Measurements from ENCODE around the gene LGALS9.
"Not testable (repeated sequence)": the region's sequence is repeated elsewhere in the genome, so short reads cannot be mapped to it uniquely, and the experiment has no call there.

The LGALS9 gene

DNA sequence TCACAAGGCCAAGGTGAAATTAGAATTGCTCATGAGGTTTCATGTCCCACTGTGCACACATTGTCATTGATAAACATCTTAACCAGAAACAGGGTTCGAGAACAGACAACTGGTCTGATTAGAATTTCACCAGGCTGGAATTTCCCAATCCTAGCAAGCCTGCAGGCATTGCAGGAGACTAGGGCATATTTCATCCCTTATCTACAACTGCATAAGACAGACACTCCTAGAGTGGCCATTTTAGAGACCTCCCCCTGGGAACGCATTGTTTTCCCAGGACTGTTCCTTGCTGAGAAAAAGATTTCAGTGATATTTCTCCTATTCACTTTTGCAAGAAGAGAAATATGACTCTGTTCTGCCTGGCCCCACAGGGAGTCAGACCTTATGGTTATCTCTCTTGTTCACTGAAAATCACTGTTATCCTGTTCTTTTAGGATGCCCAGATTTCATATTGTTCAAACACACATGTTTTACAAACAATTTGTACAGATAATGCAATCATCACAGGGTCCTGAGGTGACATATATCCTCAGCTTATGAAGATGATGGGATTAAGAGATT lies 64.3 kb downstream of the LGALS9 start:
- WGBS (ENCODE audit: insufficient coverage) = 100% methylated on average over 1 of the region's 2 CpGs
- H3K36me3 ChIP-seq (ENCODE audit: control insufficient read depth in 4 of 4, insufficient read depth in 4 of 4, low read length in 3 of 4); H3K27ac ChIP-seq (ENCODE audit: insufficient read depth in 1 of 2, low read depth in 1 of 2, low read length in 2 of 2, poor library complexity in 1 of 2, severe bottlenecking in 2 of 2); H3K27me3 ChIP-seq (replicated peaks in 2 of 5; ENCODE audit: control insufficient read depth in 4 of 5, insufficient read depth in 5 of 5, low read length in 4 of 5); POLR2A ChIA-PET; H3K4me1 ChIP-seq (ENCODE audit: control extremely low read depth in 1 of 4, control insufficient read depth in 4 of 4, insufficient read depth in 4 of 4, low read length in 3 of 4); H3K4me3 ChIP-seq (ENCODE audit: control insufficient read depth in 1 of 7, extremely low read depth in 1 of 7, insufficient read depth in 4 of 7, low read depth in 2 of 7, low read length in 6 of 7); CTCF ChIA-PET: not testable (repeated sequence)
- peaks cover 0 to 29% (median 14%) of the 10 kb centered on the region in 5 experiments for H3K9me3 ChIP-seq (ENCODE audit: control extremely low read depth in 1 of 5, control insufficient read depth in 4 of 5, insufficient read depth in 2 of 5, low read depth in 1 of 5, low read length in 4 of 5)
- DNase-seq = peak in 2 of 3 donors; percentile 6 to 7
